A673 (cell line): ENCODE measurements around the gene CORT. TPM values are rescaled to one million over a fixed set of nuclear protein-coding genes. Genes with fewer than 3 reads are reported as not detected.
"Not testable (repeated sequence)": the region's sequence is repeated elsewhere in the genome, so short reads cannot be mapped to it uniquely, and the experiment has no call there.

Source experiments
- BruUV-seq: library from RNA; stranded (reverse); fragments of 400-500 nt; replicated peaks from 2 replicates; lab custom pipeline; 2021; lab: Mats Ljungman, UMichigan
- CTCF ChIA-PET: fragments of 300-600 bp; sonication (Branson Sonifier 250); formaldehyde crosslinking; loops from one replicate; lab custom pipeline; 2022; ENCODE audit warnings: antibody characterized with exemption; lab: Charles Lee
- POLR2A ChIA-PET: fragments of 300-600 bp; sonication (Branson Sonifier 250); formaldehyde crosslinking; loops from one replicate; lab custom pipeline; 2022; ENCODE audit warnings: antibody characterized with exemption; ENCODE audit not compliant: low non-redundant PET; lab: Charles Lee
- DNase-seq: peaks from one replicate; pipeline ENCODE4 v3.0.0-alpha.2; 2015; ENCODE audit warnings: low spot score
- H3K27ac ChIP-seq: fragments of 200-600 bp; sonication (generic); 2 replicates; pipeline ENCODE4 v1.5.1; 2016; ENCODE audit warnings: mixed run types, low read depth, mild to moderate bottlenecking, mixed read lengths, antibody characterized with exemption, low read length; ENCODE audit not compliant: poor library complexity, severe bottlenecking
- H3K27me3 ChIP-seq: fragments of 200-600 bp; sonication (generic); replicated peaks from 2 replicates; pipeline ENCODE4 v1.6.1; 2017; ENCODE audit warnings: mixed run types, low read depth, mild to moderate bottlenecking, mixed read lengths, antibody characterized with exemption, low read length; ENCODE audit not compliant: insufficient read depth, poor library complexity
- H3K36me3 ChIP-seq: fragments of 200-600 bp; sonication (generic); 2 replicates; pipeline ENCODE4 v1.6.1; 2016; ENCODE audit warnings: mixed run types, mild to moderate bottlenecking, mixed read lengths, antibody characterized with exemption, low read length; ENCODE audit not compliant: insufficient read depth, poor library complexity, severe bottlenecking
- H3K4me1 ChIP-seq: fragments of 200-600 bp; sonication (generic); 2 replicates; pipeline ENCODE4 v1.6.1; 2017; ENCODE audit warnings: mixed run types, mild to moderate bottlenecking, mixed read lengths, antibody characterized with exemption, low read length; ENCODE audit not compliant: insufficient read depth, poor library complexity, severe bottlenecking
- H3K4me3 ChIP-seq: fragments of 200-600 bp; sonication (generic); 2 replicates; pipeline ENCODE4 v1.5.1; 2016; ENCODE audit warnings: low read depth, mixed run types, mild to moderate bottlenecking, mixed read lengths, low read length; ENCODE audit not compliant: poor library complexity, severe bottlenecking
- H3K9me3 ChIP-seq: fragments of 200-600 bp; sonication (generic); 2 replicates; pipeline ENCODE4 v1.6.1; 2016; ENCODE audit warnings: mixed run types, low read depth, mild to moderate bottlenecking, mixed read lengths, antibody characterized with exemption, low read length; ENCODE audit not compliant: poor library complexity, severe bottlenecking
- EZH2 ChIP-seq: fragments of 200-600 bp; sonication (generic); IDR thresholded peaks from 2 replicates; pipeline ENCODE4 v1.6.1; 2017; ENCODE audit warnings: borderline replicate concordance, low read depth, mild to moderate bottlenecking, mixed read lengths, antibody characterized with exemption, low read length; ENCODE audit not compliant: poor library complexity, severe bottlenecking
- intact Hi-C: fragments of 100-400 bp; cut with micrococcal nuclease; formaldehyde crosslinking; loops from one replicate; pipeline ENCODE4 v1.10.0; 2022; ENCODE audit not compliant: unreplicated experiment
- total RNA-seq: library from RNA; stranded (reverse); gene quantifications from 2 replicates; pipeline ENCODE4 v1.2.3, GENCODE V29; 2021
- TF ChIP-seq, protein P1 (sequence below): fragments of 300-800, 200-600 bp; sonication (generic); conservative IDR thresholded peaks from 2 replicates; pipeline ENCODE4 v1.5.1; 2017; ENCODE audit warnings: low read depth, mild to moderate bottlenecking, antibody characterized with exemption, low read length, moderate library complexity, mixed read lengths

Gene CORT
- total RNA-seq, 1 experiment from 2014 or later: 1.4 TPM

GRCh38 chr1:10451287-10451686 lies 1.5 kb downstream of the CORT start:
- H3K4me3 ChIP-seq: no peak overlapping the region
- no peaks in the 10 kb centered on the region for H3K9me3 ChIP-seq
- ChIA-PET CTCF (no interaction called here), POLR2A (no interaction called here)
- no peaks in the 10 kb centered on the region for H3K4me1 ChIP-seq
- TF ChIP-seq, protein P1, sequence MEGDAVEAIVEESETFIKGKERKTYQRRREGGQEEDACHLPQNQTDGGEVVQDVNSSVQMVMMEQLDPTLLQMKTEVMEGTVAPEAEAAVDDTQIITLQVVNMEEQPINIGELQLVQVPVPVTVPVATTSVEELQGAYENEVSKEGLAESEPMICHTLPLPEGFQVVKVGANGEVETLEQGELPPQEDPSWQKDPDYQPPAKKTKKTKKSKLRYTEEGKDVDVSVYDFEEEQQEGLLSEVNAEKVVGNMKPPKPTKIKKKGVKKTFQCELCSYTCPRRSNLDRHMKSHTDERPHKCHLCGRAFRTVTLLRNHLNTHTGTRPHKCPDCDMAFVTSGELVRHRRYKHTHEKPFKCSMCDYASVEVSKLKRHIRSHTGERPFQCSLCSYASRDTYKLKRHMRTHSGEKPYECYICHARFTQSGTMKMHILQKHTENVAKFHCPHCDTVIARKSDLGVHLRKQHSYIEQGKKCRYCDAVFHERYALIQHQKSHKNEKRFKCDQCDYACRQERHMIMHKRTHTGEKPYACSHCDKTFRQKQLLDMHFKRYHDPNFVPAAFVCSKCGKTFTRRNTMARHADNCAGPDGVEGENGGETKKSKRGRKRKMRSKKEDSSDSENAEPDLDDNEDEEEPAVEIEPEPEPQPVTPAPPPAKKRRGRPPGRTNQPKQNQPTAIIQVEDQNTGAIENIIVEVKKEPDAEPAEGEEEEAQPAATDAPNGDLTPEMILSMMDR: no peak
- TF ChIP-seq EZH2: no peak
- no TSS peak for BruUV-seq
- DNase-seq: no peak
- H3K36me3 ChIP-seq: no peaks in the 10 kb centered on the region
- no peaks in the 10 kb centered on the region for H3K27me3 ChIP-seq
- no peak overlapping the region for H3K27ac ChIP-seq
- intact Hi-C loops: no loop called here

DNA sequence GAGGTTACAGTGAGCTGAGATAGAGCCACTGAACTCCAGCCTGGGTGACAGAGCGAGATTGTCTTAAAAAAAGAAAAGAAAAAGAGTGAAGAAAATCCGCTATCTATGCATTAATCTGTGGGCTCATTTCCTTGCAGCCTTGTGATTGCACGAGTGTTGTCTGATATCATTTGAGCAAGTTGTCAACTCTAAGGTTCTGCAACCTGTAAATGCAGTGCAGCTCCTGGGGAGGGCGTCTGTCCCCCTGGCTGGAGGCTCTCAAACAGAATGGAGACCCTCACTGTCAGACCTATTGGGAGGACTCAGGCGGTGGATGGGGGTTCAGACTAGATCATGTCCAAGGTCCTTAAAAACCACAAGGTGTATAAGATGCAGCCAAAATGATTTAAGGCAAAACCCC lies 6.2 kb downstream of the CORT start:
- H3K36me3 ChIP-seq: peaks cover 4% of the 10 kb centered on the region
- no peaks in the 10 kb centered on the region for H3K9me3 ChIP-seq
- DNase-seq: no peak
- no TSS peak for BruUV-seq
- CTCF ChIA-PET: interaction anchor here (0.6 kb wide), 1 partner anchor 40 kb away, joined by 8 read pairs; no protein-coding TSS in a partner anchor
- POLR2A ChIA-PET: no interaction called here
- TF ChIP-seq, protein P1: no peak
- TF ChIP-seq EZH2: no peak
- H3K4me3 ChIP-seq: no peak overlapping the region
- H3K27ac ChIP-seq: no peak overlapping the region
- H3K27me3 ChIP-seq: no peaks in the 10 kb centered on the region
- peaks cover 19% of the 10 kb centered on the region for H3K4me1 ChIP-seq
- intact Hi-C loops: no loop called here

DNA sequence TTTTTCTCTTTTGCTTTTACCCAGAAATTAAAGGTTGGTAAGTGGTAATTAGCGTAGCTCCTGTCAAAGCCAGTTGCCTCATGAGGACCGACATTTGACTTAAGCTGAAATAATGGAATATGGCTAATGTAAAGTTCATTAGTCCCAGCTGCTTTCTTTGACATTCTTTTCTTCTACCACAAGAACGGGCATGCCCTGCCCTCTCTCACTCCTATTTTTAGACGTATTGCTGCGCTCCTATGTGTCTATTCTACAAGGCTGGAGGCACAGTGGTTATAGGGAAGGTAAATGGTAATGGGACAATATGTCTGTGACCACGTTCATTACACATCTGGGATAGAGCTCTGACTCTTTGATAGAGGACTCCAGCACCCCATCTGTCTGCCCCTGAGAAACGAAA lies 6.8 kb downstream of the CORT start:
- peaks cover 8% of the 10 kb centered on the region for H3K36me3 ChIP-seq
- H3K27me3 ChIP-seq: no peaks in the 10 kb centered on the region
- no peaks in the 10 kb centered on the region for H3K9me3 ChIP-seq
- H3K27ac ChIP-seq: no peak overlapping the region
- POLR2A ChIA-PET: no interaction called here
- intact Hi-C loops: no loop called here
- TF ChIP-seq, protein P1: no peak
- TF ChIP-seq EZH2: no peak
- CTCF ChIA-PET: interaction anchor here (0.6 kb wide), 1 partner anchor 40 kb away, joined by 8 read pairs; no protein-coding TSS in a partner anchor
- DNase-seq: no peak
- H3K4me3 ChIP-seq: no peak overlapping the region
- peaks cover 19% of the 10 kb centered on the region for H3K4me1 ChIP-seq
- TSS peak; percentile 22 for BruUV-seq

- H3K4me3 ChIP-seq, BruUV-seq, H3K9me3 ChIP-seq, DNase-seq, POLR2A ChIA-PET, CTCF ChIA-PET, H3K27me3 ChIP-seq, intact Hi-C loops: not testable (repeated sequence)
- peaks cover 19% of the 10 kb centered on the region for H3K4me1 ChIP-seq
- peak overlapping the region; percentile 25 for H3K27ac ChIP-seq
- H3K36me3 ChIP-seq: peaks cover 11% of the 10 kb centered on the region
Measured at GRCh38 chr1:10457462-10457861, 7.6 kb downstream of the CORT start.
